Stimulated activated CD8-positive, alpha-beta memory T cell treated with anti-CD3 and anti-CD28 coated beads, Interleukin-4, amount 100 ng/mL, for 24 hours (primary cell): ENCODE data around the gene CCL2.

Source experiments
- DNase-seq: peaks from one replicate; pipeline ENCODE4 v3.0.0-alpha.2; 2020; ENCODE audit warnings: low read depth

The CCL2 gene

GRCh38 chr17:34241062-34241461 is 14.0 kb upstream of the CCL2 start:
- no peak for DNase-seq

DNA sequence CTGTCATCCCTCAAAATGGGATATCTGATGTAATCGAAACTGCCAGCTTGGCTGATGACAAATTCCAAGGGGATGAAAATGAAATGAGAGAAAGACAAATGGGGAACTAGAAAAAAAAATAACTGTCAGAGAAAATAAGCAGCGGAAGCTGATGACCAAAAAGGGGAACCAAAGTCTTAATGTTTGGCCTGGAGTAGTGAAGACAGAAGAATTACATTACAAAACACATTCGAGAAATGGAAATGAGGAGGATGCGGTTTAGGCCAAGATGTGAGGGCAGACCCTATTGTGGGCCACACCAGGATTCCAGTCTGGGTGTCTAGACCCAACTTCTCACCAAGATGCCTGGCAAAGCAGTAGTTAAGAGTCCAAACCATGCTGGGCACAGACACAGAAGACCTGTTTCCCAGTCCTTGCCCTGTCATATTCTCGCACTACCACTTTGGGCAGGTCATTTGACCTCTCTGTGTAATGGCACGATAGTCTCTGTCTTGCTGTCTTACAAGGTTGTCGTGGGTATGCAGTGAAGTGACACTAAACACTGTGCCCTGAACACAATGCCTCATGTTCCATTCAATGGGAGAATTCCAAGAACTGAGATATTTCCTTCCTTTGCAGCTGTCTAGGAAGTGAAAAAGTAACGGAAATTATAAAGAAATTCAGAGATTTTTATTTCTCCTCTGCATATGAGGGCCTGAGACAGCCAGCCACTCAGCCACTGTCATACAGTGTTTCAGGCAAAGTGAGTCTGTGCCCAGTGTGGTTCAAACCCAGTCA is 12.3 kb upstream of the CCL2 start:
- DNase-seq = no peak

GRCh38 chr17:34243364-34244320 is 11.4 kb upstream of the CCL2 start:
- no peak for DNase-seq

- DNase-seq = no peak
Measured at GRCh38 chr17:34245351-34245905, 9.7 kb upstream of the CCL2 start.

GRCh38 chr17:34246446-34246845 is 8.6 kb upstream of the CCL2 start:
- DNase-seq = no peak

DNA sequence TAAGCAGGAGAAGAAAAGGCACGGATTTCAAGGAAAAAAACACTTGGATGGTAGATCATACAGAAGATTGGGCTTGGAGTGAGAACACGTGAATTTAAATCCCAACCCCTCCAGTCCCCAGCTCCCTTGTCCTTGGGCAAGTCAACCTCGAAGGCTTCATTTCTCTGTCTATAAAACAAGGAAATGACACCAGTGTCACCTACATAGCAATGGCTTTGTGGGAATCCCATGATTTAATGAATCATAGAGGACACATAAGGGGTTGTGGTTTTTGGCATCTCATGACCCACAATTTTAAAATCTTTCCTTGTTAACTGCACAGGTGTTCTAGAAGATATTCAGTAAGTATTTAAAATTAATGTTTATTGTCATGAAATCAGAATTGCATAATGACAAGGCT is 8.2 kb upstream of the CCL2 start:
- no peak for DNase-seq

DNA sequence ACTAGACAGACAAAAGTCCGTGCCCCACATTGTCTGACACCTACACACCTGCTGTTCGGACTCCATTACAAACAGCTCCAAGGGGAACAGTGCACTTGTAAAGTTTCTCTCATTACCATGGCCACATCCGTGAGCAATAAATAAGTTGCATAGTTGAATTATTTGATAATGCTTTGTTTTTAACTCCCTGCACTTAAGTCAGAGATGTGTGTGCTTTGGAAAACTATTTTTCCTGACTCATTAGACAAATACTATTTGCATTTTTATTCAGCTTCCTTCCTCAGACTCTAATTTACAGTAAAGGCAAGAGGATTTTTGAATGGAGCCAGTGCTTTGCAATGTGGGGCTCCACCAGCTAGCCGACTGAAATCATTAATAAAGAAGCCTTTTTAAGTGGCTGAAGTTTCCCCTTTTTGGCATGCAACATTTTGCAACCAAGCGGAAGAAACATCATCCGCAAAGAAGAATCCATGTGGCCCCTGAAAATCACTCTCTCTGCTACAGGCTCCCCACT is 6.5 kb upstream of the CCL2 start:
- no peak for DNase-seq

DNA sequence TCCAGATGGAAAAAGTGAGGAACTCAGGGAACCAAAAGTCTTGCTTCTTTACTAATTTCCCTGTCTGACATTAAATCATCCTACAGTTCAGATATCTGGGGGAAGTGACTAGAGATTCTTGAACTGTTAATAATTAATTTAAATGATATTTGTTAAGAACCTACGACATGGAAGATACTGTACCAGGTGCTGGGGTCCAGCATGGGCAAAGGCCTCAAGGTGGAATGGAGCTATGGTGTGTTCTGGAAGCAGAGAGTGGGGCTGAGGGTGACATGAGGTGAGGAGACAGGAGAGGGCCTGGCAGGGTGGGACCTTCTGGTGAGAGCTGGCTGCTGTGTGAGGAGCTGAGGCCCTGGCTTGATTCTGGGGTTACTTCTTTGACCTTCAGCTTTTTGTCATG is 6.0 kb upstream of the CCL2 start:
- no peak for DNase-seq

DNA sequence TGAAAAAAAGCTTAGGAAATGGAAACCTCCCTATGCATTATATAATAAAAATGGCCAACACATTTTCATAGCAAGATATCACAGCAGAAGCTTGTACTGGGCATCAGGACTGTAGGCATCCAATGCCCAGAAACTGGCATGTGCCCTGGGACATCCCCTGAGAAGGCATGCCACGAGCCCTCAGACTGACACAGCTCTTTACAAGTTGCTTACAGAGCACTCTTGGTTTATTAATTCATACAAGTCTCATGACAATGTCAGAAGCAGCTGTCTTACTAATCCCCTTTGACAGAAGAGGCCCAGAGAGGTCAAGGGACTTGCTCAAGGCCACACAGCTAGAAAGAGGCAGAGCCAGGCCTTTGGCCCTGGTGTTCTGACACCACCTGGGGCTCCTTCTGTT is 5.6 kb upstream of the CCL2 start:
- no peak for DNase-seq

- DNase-seq = no peak
Measured at GRCh38 chr17:34251186-34251585, 3.9 kb upstream of the CCL2 start.

DNA sequence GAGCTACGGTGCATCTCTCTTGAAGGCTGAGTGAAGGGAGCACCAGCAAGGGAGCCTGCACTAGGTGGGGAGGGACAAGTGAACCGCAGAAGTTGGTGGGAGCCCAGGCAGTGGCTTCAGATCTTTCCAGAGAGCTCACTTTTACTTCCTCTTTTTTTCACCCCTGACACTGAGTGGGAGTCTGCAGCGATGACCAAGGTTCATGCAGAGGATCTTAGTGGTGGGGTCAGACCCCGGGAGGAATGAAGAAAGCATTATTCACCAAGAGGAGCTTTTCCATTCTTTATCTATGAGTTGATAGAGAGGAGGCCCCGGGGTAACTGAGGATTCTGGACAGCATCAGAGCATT is 3.0 kb upstream of the CCL2 start:
- DNase-seq = no peak

GRCh38 chr17:34252444-34253138 is 2.5 kb upstream of the CCL2 start:
- DNase-seq = no peak

DNA sequence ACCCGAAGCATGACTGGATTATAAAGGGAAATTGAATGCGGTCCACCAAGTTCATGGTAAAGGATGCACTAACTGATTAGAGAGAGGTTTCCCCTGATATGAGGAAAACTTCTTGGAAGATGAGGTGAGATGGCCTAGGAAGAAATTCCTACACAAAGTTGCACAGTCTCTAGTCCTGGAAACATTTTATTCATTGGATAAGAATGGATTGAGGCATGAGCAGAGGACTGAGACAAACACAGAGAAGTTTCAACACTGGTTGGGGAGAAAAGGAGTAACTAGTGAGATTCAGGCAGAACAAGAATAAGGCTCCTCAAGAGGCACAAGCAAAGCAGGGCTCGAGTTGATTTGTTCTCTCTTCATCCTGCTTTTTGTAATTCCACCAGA is 2.0 kb upstream of the CCL2 start:
- DNase-seq = no peak

- DNase-seq = no peak
Measured at GRCh38 chr17:34254146-34254545, 939 bp upstream of the CCL2 start.

DNA sequence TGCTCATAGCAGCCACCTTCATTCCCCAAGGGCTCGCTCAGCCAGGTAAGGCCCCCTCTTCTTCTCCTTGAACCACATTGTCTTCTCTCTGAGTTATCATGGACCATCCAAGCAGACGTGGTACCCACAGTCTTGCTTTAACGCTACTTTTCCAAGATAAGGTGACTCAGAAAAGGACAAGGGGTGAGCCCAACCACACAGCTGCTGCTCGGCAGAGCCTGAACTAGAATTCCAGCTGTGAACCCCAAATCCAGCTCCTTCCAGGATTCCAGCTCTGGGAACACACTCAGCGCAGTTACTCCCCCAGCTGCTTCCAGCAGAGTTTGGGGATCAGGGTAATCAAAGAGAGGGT is 272 bp downstream of the CCL2 start:
- no peak for DNase-seq

- DNase-seq = no peak
Measured at GRCh38 chr17:34255841-34256240, 756 bp downstream of the CCL2 start.

- DNase-seq = no peak
Measured at GRCh38 chr17:34257299-34257985, 2.4 kb downstream of the CCL2 start.

DNA sequence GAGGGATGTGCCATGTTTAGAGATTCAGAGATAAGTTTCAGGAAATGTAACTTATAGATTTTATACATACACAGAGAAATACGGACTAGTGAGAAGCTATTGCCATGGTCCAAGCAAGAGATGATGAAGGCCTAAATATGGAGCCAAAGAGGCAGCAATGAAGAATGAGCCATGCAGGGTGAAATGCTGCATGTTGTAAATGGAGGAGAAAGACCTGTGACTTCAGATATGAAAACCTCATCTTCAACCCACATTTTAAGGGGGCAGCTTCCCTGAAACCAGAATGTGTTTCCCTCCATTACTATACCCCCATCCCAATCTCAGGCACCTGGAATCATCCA is 2.9 kb downstream of the CCL2 start:
- DNase-seq = no peak

- no peak for DNase-seq
Measured at GRCh38 chr17:34259146-34259545, 4.1 kb downstream of the CCL2 start.

- no peak for DNase-seq
Measured at GRCh38 chr17:34260861-34261260, 5.8 kb downstream of the CCL2 start.

DNA sequence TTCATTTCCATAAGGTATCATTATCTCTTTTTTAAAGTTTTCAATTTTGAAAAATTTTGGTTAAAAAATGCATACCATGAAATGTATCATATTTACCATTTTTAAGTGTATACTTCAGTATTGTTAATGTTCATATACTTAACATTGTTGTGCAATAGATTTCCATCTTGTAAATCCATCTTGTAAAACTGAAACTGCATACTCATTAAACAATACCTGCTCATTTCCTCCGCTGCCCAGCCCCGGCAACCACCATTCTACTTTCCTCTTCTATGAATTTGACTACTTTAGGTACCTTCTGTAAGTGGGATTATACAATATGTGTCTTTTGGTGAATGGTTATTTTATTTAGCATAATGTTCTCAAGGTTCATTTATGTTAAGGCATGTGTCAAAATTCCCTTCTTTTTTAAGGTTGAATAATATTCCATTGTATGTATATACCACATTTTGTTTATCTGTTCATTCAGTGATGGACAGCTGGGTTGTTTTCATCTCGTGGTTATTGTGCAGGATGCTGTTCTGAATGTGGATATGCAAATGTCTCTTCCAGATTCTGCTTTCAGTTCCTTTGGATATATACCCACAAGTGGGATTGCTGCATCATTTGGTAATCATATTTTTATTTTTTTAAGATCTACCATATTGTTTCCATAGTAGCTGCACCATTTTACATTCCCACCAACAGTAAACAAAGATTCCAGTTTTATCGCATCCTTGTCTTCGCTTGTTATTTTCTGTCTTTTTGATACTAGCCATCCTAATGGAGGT is 6.7 kb downstream of the CCL2 start:
- DNase-seq = no peak
